Occipital lobe (tissue), 2 donors: ENCODE measurements around the gene SLC12A8. TPM values are rescaled to one million over a fixed set of nuclear protein-coding genes. Genes with fewer than 3 reads are reported as not detected.

Experiments
- DNase-seq: peaks from one replicate; lab custom pipeline; 2025; lab: John Stamatoyannopoulos, UW
- total RNA-seq: library from RNA; depleted of rRNA; stranded (reverse); fragments of >200 nt; gene quantifications from one replicate; pipeline ENCODE4 v1.2.3, GENCODE V29; 2014

The SLC12A8 gene
- total RNA-seq, 1 donor from 2014 or later: 2.7 TPM

DNA sequence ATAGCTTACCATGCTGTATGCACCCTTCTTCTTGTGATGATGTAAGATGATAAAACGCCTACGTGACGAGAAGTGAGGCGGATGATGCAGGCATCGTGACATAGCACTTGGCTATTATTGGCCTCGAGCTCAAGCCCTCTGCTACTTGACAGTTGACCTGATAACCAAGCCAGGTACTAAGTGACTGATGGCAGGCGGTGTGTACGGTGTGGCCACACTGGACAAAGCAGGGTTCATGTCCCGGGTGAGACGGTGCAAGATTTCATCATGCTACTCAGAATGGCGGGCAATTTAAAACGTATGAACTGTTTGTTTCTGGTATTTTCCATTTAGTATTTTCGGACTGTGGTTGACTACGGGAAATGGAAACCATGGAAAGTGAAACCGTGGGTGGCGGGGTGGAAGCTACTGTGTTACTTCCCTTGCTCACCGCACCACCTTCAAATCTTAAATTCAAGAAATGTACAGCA lies 57.7 kb downstream of the SLC12A8 start:
- no peak for DNase-seq

GRCh38 chr3:125154110-125154509 lies 58.4 kb downstream of the SLC12A8 start:
- no peak for DNase-seq

DNA sequence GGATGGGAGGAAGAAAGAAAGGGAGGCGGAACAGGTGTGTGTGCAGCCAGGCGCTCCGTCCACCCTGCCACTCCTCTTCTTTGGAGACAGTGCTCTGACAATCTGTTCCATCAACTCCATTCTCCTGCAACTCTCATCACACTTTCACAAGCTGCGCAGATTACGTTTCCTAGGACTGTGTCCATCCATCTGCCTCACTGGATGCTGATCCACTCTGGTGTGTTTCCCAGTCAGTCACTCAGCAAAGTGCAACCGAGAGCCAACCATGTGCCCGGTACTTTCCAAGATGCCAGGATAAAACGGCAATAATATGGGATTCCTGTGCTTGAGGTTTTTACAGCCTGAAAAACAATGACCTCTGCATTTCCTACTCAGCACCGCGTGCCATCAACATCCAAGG lies 59.6 kb downstream of the SLC12A8 start:
- no peak for DNase-seq

DNA sequence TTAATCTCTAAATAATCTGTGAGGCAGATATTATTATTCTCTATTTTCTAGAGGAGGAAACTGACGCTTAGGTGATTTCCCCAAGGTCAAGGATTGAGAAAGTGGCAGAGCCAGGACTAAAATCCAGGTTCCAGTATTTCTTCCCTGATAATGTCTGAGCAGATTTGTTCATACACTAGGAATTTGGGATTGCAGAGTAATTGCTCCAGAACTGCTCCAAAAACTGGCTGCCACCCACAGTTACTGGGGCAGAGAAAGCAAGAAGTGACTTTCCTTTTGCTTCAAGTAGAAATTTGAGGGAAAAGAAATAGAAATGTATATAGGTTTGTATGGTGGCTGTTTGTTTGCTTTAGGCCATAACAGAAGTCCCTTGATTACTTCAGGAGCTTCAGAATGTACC lies 60.6 kb downstream of the SLC12A8 start:
- no peak for DNase-seq

DNA sequence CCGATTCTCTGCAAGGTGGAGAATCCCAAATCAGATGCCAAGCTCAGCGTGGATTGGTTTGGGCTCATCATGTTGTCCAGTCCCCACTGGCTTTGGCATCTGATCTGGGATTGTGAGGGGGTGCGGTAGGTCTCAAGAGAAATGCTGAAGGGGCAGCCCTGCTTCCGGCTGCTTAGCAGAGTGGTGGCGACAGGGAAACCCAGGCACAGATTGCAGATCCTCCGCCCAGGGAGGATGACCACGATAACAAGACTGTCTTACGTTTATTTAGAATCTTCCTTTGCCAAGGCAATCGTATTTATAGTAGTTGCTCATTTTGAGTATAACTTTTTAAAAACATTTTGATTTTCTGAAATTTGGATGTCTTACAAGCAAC lies 61.1 kb downstream of the SLC12A8 start:
- DNase-seq: no peak

DNA sequence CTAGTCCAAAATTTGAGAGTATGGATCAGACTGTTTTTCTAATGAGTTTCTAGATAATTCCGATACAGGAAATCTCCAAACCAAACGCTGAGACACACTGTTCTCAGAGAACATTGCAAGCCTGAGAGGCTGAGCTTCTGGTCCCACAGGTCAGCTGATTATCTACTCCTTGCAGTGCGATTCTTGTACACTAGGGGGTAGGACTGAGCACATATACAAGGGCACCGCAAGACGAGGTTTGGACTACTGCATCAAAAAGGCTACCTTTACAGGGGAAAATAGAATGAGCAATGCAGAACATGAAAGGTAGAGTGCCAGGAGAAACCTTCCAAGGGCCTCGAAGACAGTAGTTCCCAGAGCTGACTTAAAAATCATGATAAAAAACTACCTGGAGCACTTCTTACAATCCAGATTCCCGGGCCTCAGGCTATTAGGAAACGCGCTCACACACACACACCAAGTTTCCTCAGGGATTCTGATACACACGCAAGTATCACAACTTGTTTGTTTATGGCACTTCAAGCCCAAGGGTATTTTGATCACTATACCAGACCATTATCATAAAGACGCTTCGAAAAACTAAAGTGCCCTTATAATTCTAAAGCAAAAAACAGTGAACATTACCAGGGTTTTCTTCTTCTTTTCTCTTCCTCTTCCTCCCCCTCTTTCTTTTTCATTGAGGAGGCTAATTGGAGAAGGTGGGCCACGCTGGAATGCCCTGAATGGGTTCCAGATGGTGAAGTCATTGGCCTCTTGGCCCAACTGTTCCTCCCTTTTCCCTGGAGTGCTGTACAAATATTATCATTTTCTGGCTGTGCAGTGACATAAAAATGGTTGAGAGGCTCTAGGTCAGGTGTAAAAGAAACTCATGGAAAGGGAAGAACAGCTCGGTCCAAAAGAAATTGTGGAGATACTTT lies 61.8 kb downstream of the SLC12A8 start:
- no peak for DNase-seq

GRCh38 chr3:125149462-125149861 lies 63.1 kb downstream of the SLC12A8 start:
- no peak for DNase-seq

DNA sequence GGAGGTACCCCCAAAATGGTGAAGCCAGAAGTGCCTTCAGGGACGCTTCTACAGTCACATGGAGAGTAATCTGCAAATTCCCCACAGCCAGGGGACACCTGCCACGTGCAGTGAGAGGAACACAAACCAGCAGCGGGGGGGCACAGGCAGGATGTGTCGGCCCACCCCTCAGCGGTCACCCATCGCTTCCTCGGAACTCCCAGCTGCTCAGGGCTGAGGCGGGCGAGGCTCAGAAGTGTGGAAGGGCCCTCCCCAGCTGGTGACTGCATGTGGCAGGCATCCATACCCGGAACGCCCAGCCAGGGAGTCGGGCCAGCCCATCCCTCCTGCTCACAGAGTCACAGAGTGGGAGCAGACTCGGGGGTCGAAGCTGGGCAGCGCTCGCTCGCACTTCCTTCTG lies 63.7 kb downstream of the SLC12A8 start:
- no peak for DNase-seq

- DNase-seq: no peak
Measured at GRCh38 chr3:125148016-125148812, 64.3 kb downstream of the SLC12A8 start.

- no peak for DNase-seq
Measured at GRCh38 chr3:125147491-125147820, 65.1 kb downstream of the SLC12A8 start.

DNA sequence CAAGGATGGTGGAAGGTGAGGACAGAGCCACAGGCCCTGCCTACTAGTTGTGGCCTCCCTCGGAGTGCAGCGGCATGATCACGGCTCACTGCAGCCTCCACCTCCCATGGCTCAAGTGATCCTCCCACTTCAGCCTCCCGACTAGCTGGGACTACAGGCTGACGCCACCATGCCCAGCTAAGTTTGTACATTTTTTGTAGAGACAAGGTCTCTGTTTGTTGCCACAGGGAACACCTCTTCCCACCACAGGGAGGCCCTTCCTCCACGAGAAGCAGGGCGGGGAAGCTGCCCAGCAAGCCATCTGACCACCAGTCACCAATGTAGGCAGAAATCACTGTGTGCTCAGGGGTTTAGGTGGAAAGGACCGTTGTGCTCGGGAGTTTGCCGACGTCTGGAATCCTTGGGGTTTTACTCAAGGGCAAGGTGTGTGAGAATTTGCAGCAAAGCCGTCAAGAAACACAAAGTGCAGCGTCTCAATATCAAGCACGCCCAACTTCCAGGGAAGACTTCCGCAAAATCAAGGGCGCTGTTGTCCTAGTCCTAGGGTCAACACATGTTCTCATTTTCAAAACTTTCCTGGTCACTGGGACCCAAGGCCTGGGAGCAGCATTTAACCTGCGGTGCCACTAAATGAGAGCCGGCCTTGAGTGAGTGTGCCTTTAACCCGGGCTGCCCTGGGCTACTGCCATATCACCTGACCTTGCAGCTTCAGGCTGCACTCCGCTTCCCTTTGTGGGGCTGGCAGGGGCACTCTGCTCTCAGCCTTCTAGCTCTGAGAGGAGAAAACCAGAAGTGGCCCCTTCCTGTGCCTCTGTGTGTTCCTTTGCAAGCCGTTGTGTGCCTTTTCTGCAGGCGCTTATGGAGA lies 65.7 kb downstream of the SLC12A8 start:
- DNase-seq: no peak

DNA sequence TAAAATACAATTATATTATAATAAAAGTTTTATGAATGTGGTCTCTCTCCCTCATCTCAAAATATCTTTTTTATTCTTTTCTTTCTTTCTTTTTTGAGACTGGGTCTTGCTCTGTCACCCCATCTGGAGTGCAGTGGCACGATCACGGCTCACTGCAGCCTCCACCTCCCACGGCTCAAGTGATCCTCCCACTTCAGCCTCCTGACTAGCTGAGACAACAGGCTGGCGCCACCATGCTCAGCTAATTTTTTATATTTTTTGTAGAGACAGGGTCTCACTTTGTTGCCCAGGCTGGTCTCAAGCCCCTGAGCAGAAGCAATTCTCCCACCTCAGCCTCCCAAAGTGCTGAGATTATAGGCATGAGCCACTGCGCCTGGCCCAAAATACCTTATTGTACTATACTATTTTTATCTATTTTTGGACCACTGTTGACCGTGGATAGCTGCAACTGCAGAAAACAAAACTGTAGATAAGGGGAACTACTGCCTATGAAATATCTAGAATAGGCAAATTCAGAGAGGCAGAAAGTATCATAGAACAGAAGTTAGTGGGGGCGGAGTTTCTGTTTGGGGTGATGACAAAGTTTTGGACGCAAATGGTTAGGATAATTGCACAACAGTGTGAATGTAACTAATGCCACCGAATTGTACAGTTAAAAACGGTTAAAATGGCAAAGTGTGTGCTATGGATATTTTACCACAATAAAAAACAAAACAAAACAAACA lies 66.6 kb downstream of the SLC12A8 start:
- DNase-seq: no peak

DNA sequence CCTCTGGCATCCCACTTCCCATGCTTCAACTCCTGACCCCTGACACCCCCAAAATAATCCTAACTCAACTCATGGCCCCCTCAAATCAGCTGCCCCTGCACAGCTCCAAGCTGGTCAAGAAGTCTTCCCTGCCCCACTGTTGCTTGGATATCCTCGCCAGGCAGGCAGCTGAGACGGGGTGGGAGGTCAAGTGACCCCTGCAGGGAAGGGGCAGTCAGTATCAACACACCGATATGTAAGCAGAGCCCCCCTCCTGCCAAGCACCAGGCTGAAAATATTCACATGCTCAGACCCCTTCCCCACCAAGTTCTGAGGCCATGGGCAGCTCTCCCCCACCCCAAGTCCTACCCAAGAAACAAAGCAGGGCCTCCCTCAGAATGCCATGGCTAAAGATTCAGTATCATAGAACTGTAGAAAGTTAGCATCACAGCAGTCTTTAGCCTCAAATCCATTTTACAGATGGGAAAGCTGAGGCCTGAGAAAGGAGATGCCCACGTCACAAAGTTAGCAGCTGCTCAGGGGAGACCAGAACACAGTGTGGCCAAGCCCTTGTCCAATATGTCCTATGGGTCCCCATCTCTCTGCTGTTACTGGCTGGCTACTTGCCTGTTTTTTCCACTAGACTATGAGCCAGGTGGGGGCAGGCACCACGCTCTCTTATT lies 67.8 kb downstream of the SLC12A8 start:
- DNase-seq: no peak

- no peak for DNase-seq
Measured at GRCh38 chr3:125143982-125144652, 68.4 kb downstream of the SLC12A8 start.

DNA sequence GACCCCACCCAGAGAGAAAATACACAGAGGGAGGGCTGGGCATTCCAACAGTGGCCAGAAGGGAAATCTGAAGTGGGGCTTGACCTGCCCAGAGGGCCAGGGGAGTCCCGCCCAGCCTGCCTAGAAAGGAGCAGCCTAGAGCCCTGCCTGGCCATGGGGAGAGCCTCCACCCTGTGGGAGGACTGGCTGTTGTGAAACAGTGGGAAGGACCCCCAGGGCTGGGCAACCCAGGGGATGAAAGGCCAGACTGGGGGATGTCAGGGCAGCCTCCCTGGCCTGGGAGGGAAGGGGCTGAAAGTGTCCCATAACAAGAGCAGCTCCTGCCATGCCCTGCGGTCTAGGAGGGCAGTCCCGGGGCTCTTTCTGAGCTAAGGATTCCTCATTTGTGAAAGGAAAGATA lies 69.0 kb downstream of the SLC12A8 start:
- no peak for DNase-seq

GRCh38 chr3:125142940-125143339 lies 69.6 kb downstream of the SLC12A8 start:
- no peak for DNase-seq

DNA sequence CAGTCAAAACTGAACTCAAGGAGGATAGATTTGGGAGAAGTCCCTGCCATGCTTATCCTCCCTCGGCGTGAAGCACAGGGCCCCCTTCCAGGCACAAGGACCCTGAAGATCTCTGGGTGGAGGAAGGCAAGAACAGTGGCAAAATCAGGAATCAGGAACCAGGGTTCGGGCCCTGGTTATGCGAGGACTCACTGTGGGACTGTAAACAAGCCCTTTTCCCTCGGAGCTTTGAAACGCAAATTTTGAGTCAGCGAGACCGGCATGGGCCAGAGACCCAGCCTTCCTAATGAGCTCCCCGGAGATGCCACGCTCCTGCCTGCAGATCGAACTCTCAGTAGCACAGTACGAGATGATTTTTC lies 70.1 kb downstream of the SLC12A8 start:
- no peak for DNase-seq

DNA sequence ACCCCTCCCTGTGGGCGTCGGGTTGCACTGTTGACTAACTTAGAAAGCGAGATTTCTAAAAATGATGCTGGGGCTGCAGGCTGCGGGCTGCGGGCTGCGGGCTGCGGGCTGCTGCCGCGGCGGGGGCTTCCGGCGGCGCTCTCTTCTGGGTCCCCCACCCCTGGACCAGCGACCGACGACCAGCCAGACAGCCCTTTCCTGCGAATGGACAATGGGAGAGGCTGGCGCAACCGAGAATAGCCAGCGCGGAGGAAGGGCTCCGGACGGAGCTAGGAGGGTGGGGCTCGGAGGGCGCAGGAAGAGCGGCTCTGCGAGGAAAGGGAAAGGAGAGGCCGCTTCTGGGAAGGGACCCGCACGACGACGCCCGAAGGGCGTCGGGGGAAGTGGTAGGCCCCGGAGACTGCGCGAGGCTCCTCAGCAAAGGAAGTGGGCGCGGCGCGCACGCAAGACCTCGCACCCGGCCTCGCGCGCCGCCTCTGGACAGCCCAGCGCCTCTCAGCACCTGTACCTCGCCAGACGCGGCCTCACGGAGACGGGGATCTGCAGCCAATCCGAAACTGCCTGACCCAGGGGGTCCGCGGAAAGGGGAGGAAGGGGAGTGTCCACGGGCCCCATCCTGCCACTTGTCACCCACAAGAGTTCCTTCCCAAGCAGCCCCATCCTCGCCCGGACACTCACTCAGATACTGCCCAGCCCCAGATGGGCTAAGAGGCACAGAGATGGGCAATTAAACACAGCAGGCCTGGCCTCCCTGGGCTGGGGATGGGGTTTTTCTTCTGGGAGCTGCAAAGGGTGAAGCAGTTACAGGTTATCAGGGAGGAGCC lies 70.7 kb downstream of the SLC12A8 start:
- DNase-seq: peak; percentile 16
